Activated gamma-delta T cell treated with Interleukin-2 at 50 U/mL for 16 hours (primary cell): Measurements from ENCODE around the gene MAOA.
A peak's percentile ranks its signal among the peaks of the same experiment; 100 is the strongest.
"Not testable (repeated sequence)": the region's sequence is repeated elsewhere in the genome, so short reads cannot be mapped to it uniquely, and the experiment has no call there.

Experiments
- DNase-seq: peaks from one replicate; pipeline ENCODE4 v3.0.0-alpha.2; 2020

MAOA gene

DNA sequence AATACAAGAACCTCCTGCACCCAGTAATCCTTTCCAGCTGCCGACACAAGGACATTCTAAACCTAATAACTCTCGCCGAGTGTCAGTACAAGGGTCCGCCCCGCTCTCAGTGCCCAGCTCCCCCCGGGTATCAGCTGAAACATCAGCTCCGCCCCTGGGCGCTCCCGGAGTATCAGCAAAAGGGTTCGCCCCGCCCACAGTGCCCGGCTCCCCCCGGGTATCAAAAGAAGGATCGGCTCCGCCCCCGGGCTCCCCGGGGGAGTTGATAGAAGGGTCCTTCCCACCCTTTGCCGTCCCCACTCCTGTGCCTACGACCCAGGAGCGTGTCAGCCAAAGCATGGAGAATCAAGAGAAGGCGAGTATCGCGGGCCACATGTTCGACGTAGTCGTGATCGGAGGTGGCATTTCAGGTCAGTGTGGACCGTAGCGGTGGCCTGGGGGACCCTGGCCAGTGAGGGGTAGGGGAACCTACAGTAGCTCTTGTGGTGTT, at the start of gene MAOA:
TSS of gene MAOA (plus strand) at position 295 of the 490 bp plus-strand sequence. CDS start at position 338, 43 bp downstream.
- peak; percentile 9 for DNase-seq

DNA sequence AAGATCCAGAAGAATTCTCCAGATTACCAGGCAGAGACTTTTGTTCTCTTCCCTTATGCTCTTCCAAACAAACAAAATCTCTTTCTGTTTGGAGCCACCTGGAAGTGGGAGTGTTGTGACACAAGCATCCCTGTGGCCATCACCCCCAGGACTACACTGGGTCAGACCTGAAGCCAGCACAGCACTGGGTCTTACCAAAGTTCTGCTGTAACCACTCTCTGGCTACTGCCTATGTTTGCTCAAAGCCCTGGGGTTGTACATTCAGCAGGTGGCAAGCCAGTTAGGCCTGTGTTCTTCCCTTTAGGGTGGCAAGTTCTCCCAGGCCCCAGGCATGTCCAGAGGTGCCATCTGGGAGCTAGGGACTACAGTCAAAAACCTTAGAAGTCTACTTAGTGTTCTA, 43.7 kb upstream of the MAOA start:
- no peak for DNase-seq

DNA sequence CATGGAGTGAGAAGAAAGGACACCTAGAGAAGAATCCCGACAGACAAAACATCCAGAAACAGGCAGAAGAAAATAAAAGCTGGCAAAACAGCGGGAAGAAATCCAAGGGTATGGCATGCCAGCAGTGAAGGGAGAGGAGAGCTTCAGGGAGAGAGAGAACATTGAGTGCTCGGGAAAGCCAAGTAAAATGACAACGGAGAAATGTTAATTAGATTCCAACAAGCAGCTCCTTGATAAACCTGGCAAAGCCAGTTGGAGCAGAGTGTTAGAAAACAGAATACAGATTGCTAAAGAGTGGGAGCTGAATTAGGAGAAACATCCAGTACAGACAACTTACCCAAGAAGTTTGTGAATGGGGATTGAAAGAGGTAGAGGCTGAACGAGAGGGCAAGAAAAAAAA, 40.4 kb upstream of the MAOA start:
- DNase-seq = no peak

DNA sequence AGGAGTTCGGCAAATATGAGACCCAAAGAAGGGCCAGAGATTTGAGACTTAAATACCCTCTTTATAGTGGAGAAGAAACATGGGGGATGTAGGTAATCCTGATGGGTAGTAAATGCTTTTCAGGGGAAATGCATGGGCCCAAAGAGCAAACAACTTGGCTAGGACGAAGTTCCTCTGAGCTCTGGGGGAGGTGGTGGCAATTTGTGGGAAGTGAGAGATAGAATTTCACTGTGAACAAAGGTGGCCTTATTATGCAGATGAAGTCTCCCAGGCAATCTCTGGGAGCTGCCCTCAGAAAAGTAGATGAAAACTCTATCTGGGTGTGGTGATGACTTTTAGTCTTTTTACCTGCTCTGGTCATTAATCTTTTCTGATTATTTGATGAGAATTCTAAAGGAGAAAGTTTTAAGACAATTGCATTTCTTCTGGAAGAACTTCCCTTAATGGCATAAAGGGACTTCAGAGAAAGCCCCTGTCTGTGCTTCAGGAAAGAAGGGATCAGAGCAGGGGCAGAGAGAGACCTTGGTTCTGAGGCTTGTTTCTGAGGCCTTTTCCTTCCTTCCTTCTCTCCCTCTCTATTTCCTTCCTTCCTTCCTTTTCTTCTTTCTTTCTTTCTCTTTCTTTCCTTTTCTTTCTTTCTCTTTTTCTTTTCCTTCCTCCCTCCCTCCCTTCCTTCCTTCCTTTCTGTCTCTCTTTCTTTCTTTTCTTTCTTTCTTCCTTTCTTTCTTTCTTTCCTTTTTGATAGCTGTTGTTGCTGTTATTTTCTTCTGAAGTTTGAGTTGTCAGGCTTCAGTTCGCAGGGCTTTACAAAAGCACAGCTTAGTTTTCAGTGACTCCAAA, 37.5 kb upstream of the MAOA start:
- DNase-seq = no peak

DNA sequence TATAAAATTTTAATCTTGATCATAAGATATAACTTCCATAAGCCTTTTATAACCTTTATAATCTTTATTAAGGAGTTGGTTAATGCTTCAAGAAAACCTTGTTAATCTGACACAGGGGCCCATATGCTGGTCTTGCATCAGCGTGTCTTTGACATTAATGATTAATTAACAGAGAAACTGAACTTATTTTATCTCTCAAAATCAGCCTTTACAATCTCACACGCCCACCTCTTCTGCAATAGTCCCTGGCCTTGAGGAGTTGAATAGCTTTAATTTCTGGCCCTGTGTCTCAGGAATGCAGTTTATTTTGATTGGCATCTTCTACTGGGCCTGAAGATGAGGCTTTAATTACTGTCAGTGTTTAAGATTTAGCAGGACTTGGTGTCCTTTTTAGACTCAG, 36.2 kb upstream of the MAOA start:
- not testable (repeated sequence) for DNase-seq

DNA sequence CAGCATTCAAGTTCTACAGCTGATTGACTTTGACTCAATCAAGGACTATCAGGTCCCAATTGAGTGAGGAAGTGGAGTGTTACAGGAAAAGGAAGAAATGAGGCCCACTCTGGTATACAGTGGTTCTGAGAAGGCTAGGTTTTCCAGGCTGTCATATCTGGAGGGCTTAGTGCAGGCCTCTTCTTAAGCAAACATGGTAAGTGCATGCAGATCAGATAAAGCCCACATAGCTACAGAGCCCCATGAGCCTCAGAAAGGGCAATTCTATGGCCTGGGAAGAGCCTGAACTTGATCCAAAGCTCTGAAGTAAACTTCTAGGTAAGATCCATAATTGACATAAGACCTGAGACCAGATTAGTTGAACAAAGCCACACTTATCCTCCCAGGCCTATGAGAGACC, 29.0 kb upstream of the MAOA start:
- no peak for DNase-seq

DNA sequence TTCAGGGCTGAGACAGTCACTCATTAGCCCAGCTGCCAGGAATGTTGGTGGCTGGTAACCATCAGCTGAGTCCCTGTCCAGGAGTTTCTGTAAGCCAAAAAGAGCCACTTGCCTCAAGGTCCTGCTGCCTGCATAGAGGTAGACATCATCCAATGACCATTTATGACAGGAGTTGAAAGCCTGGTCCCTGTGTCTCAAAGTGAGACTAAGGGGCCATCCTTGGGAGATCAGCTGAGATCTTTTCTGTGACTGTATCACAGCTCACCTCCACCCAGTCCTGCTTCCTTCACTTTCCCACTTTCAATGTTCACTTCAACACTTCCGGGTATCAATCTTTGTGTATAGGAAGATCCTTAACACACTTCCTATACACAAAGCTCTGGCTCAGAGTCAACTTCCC, 28.4 kb upstream of the MAOA start:
- DNase-seq = no peak

DNA sequence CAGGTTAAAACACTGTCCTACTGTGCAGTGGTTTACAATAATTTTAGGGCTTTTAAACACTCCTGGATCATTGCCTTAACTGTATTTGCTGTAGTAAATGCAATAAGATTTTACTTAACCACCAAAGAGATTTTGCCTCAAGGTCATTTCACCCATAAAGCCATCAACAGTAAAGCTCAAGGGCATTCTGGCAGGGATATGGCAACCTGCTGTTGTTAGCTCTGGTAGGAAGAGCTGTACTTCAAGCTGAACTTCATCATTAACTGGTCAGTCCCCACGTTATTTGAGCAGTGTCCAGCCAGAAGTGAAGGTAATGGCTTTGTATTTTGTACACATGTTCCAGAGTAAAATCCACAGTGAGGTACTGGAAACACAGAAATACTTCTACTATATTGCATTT, 26.9 kb upstream of the MAOA start:
- DNase-seq = no peak

DNA sequence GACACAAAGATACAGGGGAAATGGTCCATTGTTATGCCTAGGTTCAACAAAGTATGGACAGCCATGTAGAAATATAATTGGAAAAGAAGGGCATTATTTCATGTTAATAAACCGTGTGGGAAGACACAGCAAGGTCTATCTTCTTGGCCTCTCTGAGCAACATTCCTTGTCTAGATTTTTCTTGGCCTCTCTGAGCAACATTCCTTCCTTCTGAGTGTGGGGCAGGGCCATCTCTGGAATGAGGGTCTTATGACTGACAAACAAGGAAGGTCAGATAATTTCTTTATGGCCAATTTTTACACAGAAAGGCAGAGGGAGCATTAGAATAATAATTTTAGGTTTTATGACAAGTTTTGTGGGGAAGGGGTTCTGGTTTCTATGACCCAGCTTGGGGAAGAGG, 24.3 kb upstream of the MAOA start:
- no peak for DNase-seq

DNA sequence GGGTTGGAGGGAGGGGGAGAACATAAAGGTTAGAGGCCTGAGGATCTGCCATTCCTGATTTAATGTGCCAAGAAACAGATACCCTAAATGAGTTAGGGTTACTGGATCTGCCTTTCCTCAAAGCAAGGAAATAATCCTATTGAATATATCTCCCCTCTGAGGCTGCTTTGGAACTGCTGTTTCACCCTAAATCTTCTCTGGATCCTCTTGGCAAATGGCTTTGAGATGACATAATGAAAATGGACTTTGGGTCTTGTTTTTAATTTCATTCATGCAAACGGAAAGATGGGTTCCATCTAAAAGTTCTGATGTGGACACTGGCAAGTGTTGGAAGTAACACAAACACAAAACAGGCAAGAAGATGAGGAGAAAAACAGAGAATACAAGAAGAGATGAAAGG, 23.0 kb upstream of the MAOA start:
- no peak for DNase-seq

DNA sequence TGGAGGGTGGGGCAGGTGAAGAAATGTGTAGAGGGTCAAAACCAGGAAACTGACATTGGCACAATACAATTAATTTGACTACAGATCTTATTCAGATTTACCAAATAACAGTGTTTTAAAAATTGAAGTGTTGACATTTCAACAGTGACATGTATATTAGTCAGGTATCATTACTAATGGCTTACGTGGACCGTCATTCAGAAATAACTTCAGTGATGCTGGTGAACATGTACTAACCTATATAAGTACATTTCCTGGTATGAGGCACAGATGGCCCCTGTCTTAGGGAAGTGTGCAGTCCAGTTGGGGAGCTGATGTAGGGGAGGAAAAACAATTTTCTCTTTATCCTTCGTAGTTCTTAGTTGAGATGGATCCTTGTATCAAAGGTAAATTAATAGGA, 22.3 kb upstream of the MAOA start:
- DNase-seq = no peak

DNA sequence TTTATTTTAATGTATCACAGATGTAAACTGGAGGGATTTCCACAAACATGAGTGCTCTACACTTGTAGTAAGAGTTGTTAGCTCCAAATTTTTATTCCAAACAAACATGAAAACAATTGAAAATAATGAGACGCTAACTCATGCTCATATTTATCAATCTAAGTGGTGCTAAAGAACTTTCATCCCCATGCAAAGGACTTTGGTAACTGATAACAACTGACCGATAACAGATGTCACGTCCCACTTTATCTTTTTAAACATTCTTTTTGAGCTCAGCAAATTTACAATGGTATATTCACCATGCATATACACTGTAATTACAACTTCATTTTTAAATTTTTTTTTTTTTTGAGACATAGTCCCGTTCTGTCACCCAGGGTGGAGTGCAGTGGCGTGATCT, 15.6 kb upstream of the MAOA start:
- no peak for DNase-seq

DNA sequence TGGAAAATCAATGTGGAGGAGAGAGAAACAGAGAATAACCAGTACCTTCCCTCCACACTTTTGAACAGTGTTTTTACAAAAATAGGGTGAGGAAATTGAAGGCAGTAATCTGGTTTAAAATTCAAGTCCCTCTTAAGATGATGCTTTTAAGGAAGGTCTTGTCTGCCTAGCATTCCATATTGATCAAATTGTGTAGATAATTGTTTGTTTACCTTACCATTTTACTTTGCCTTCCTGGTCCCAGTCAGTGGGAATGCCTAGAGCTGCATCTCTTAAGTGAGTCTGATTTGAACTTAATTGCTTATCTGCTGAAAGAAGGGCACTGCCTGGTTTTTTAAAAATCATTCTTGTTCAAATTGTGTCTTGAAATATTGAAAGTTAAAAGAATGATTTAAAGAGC, 14.4 kb upstream of the MAOA start:
- no peak for DNase-seq

DNA sequence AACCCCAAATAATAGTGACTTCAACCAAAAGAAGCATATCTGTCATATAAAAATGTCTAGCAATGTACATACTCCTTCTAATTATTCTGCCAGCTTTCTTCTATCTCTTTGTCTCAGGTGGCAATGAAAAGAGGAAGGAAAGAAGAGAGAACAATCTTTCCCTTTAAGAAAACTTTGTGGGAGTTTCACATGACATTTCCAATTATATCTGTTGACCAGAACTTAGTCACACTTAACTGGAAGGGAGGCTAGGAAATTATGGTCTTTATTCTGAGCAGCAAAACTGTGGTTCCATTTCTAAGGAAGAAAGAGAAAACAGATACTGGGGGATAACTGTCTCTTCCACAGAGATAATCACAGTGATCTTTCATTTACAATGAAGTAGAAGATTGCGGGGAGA, 12.9 kb upstream of the MAOA start:
- DNase-seq = no peak

DNA sequence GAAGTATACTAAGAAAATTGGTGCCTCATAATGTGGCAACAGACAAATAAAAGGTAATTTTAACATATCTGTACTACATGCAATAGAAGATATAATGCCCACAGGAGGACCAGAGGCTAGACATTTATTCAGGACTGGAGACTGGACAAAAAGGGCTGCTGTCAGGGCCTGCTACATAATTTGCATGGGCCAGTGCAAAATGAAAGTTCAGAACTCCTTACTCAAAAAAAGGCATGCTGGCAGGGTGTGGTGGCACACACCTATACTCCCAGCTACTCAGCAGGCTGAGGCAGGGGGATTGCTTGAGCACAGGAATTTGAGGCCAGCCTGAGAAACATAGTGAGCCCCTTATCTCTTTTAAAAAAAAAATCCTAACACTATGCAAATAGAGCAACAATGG, 12.4 kb upstream of the MAOA start:
- no peak for DNase-seq

DNA sequence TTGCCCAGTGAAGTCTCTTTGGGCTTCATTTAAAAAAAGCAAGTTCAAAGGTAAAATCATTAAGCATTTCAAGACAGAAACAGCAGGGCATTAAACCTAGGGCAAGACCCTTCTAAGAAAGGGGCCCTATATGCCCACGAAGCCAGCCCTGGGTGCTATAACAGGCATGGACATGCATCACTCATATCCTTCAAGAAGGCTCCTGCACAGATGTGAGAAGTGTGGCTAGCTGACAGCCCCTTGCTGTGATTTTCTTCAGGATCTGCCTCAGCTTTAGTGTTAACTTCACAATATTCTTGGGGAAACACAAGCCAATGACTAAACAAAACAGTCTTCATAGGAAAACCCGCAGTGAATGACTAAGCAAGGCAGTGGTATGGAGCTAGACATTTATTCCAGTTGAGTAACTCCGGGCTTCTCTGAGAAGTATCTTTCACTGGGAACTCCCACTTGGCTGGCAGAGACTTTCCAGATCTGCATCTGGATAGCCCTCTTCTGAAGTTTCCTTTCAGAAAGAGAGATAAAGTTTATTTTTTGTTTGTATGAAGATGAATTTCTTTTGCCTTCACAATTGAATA, 11.9 kb upstream of the MAOA start:
- no peak for DNase-seq

DNA sequence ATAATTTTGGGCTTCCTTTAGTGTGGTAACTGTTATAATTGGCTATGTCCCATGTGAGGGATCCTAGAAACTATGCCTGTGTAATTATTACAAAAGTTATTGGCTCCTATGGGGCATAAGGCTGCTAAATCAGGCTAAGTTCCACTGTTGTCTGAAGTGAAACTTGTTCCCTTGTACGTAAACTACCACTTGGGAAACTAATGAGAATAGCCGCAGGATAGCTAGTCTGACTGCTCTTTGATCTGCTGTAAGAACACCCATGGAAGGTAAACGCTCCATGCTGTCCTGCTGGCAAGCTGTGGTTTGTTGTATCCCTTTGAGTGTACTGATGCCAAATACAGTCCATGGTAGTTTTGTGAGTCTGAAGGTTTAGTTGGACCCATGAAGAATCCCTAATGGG, 9.3 kb upstream of the MAOA start:
- no peak for DNase-seq

DNA sequence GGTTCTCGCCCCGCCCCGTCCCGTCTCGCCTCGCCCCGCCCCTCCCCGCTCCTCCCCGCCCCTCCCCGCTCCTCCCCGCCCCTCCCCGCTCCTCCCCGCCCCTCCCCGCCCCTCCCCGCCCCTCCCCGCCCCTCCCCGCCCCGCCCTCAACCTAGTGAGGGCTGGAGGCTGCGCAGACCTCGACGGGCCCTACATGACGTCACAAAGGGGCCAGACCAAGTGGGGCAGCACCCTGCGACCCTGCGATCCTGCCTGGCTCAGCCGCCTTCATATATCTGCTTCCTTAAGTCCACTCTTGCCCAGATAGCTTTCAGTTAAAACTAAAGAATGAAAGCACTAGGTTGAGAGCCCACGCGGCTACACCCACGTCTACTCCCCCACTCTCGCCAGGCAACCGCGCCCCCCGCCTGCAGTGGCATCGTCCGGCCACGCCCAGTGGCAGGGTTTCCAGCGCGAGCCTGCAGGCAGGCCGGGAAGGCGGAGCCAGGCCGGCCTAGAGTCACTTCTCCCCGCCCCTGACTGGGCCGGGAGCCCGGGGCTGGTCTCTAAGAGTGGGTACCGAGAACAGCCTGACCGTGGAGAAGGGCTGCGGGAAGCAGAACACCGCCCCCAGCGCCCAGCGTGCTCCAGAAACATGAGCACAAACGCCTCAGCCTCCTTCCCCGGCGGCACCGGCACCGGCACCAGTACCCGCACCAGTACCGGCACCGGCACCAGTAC, 1.5 kb upstream of the MAOA start:
- peak; percentile 80 for DNase-seq

DNA sequence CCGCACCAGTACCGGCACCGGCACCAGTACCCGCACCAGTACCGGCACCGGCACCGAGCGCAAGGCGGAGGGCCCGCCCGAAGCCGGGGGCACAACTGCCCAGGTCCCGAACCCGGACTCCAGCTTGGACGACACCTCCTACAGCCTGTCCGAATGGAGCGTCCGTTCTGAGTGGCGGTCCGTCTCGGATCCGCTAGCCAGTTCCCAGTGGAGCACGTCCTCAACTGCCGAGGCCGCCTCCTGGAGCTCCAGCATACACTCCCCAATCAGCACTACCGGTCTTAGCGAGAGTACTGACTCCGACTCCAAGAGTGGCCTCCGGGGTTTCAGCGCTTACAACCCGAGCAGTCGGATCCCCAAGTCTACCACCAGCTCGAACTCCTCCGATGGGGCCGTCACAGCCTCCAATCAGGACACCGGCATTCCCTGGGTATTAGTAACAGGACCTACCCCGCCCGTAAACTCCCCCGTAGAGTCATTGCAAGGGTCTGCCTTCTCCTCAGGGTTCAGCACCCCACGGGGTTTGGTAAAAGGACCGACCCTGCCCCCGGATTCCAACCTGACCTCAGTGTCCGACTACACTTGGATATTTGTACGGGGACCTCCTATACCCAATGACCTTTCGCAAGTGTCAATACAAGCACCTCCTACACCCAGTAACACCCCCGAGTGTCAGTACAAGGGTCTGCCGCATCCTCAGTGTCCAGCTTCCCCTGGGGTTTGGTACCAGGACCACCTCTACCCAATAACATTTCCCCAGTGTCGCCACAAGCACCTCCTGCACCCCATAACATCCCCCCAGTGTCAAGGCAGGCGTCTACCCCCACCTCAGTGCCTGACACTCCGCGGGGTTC, 721 bp upstream of the MAOA start:
- peak; percentile 10 for DNase-seq

DNA sequence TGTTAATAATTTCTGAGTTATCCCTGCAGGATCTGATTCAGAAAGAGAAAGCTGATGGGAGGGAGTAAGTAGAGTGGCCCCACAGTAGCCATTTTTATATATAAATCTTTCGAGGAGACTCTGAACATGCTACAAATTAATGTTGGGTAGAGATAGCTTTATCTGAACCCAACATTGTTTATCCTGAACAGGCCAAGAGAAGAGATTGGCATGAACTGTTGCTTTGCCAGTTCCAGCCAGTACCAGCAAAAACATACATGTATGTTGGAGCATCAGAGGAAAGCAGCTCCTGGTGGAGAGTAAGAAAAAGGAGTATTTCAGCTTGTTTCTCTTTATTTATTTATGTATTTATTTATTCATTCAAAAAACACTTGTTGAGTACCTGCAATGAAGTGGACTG, 1.6 kb downstream of the MAOA start:
- no peak for DNase-seq

DNA sequence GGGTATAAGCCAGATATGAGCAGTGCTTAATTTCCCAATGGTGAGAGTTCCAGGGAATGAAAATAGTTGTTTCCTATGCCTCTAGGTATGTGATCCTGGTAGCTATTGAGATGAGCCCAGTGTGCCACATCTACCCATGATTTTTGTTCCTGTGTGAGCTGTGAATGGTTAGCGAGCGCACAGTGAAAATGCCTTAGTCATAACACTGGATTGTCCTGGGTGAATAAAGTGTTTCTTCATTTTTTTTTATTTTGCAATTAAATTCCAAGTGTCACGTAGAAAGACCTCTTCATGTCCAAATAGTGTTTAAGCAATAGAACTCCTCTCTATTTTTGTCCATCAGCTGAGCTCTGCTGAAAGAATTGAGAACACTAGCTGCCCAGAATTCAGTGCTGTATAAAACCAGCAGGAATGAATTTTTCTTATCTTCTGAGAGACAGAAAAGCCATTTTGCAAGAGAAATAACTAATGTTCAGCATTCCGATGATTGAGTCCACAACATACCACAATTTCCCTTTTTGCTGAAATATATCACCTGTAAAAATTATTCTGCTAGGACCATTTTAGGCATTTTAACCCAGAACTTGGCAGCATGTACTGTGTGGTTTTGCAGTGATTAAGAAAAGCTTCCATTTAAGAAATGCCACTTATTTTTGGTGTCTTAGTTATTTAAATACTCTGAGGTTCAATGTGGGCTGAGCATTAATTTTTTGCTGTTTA, 5.6 kb downstream of the MAOA start:
- DNase-seq = no peak

DNA sequence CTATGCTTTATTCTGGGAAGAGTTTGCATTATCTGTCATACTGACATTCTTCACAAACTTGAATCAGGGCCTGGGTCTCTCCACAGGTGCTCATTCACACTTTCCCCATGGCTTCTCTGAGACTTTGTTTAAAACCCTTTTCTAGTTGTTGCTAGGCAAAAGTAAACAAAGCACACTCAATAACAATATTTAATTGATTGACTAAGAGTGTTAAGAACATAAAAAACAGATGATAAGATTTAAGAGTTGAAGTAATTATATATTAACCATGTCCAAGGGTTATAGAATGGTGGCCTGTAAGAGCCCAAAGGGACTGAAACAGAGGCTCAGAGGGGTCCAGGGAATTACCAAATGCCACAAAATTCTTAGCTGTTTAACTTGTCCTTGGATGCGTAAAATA, 7.1 kb downstream of the MAOA start:
- no peak for DNase-seq
